SW480 (cell line): ENCODE results near the gene FAM124A.
A peak's percentile ranks its signal among the peaks of the same experiment; 100 is the strongest.

Experiments
- DNase-seq: peaks from one replicate; pipeline ENCODE4 v3.0.0-alpha.2; 2016; ENCODE audit warnings: low spot score

FAM124A gene

GRCh38 chr13:51220706-51221105, 1.5 kb upstream of the FAM124A start:
- DNase-seq, result no peak

GRCh38 chr13:51221108-51221507, 1.1 kb upstream of the FAM124A start:
- no peak for DNase-seq

GRCh38 chr13:51221674-51222036, 543 bp upstream of the FAM124A start:
- no peak for DNase-seq

- DNase-seq, result peak; percentile 27
Measured at GRCh38 chr13:51222686-51223559, 725 bp downstream of the FAM124A start.

GRCh38 chr13:51223560-51224270, 1.5 kb downstream of the FAM124A start:
- no peak for DNase-seq

- DNase-seq, result no peak
Measured at GRCh38 chr13:51225029-51225428, 2.8 kb downstream of the FAM124A start.

GRCh38 chr13:51227404-51227803, 5.2 kb downstream of the FAM124A start:
- no peak for DNase-seq

GRCh38 chr13:51229101-51229719, 7.0 kb downstream of the FAM124A start:
- no peak for DNase-seq

GRCh38 chr13:51229731-51230130, 7.5 kb downstream of the FAM124A start:
- no peak for DNase-seq

GRCh38 chr13:51230477-51231105, 8.4 kb downstream of the FAM124A start:
- DNase-seq, result no peak

GRCh38 chr13:51231456-51231855, 9.3 kb downstream of the FAM124A start:
- DNase-seq, result no peak

GRCh38 chr13:51232328-51232727, 10.1 kb downstream of the FAM124A start:
- no peak for DNase-seq

GRCh38 chr13:51233117-51233826, 11.1 kb downstream of the FAM124A start:
- no peak for DNase-seq

- DNase-seq, result no peak
Measured at GRCh38 chr13:51234676-51235075, 12.5 kb downstream of the FAM124A start.

GRCh38 chr13:51235186-51235585, 13.0 kb downstream of the FAM124A start:
- DNase-seq, result no peak

- DNase-seq, result no peak
Measured at GRCh38 chr13:51235756-51236490, 13.7 kb downstream of the FAM124A start.

- no peak for DNase-seq
Measured at GRCh38 chr13:51236491-51236792, 14.2 kb downstream of the FAM124A start.

GRCh38 chr13:51237386-51237785, 15.2 kb downstream of the FAM124A start:
- DNase-seq, result no peak

GRCh38 chr13:51237887-51238286, 15.7 kb downstream of the FAM124A start:
- no peak for DNase-seq

- DNase-seq, result no peak
Measured at GRCh38 chr13:51240178-51240577, 18.0 kb downstream of the FAM124A start.

GRCh38 chr13:51240958-51241357, 18.8 kb downstream of the FAM124A start:
- no peak for DNase-seq
